Coronary artery (tissue), 2 donors: ENCODE measurements around the gene RPIA.

Experiments used
- DNase-seq: peaks from one replicate; pipeline ENCODE4 v3.0.0-alpha.2; 2017; ENCODE audit warnings: low spot score
- H3K27ac ChIP-seq, 2 donors: fragments of 200-600 bp; sonication (generic); one replicate each; pipeline ENCODE4 v1.5.1; 2016 to 2019
- H3K4me3 ChIP-seq: fragments of 200-600 bp; sonication (generic); 2 replicates; pipeline ENCODE4 v1.5.1; 2016; ENCODE audit warnings: mild to moderate bottlenecking, moderate library complexity
- TF ChIP-seq, protein P1 (sequence below): fragments of 200-600 bp; sonication (generic); IDR thresholded peaks from one replicate; pipeline ENCODE4 v1.5.1; 2019; ENCODE audit warnings: antibody characterized with exemption

RPIA gene

GRCh38 chr2:88684519-88684918 lies 7.0 kb upstream of the RPIA start:
- Histone ChIP-seq H3K27ac (no peak overlapping the region), H3K4me3 (no peak overlapping the region)
- TF ChIP-seq, protein P1, sequence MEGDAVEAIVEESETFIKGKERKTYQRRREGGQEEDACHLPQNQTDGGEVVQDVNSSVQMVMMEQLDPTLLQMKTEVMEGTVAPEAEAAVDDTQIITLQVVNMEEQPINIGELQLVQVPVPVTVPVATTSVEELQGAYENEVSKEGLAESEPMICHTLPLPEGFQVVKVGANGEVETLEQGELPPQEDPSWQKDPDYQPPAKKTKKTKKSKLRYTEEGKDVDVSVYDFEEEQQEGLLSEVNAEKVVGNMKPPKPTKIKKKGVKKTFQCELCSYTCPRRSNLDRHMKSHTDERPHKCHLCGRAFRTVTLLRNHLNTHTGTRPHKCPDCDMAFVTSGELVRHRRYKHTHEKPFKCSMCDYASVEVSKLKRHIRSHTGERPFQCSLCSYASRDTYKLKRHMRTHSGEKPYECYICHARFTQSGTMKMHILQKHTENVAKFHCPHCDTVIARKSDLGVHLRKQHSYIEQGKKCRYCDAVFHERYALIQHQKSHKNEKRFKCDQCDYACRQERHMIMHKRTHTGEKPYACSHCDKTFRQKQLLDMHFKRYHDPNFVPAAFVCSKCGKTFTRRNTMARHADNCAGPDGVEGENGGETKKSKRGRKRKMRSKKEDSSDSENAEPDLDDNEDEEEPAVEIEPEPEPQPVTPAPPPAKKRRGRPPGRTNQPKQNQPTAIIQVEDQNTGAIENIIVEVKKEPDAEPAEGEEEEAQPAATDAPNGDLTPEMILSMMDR, result no peak
- DNase-seq, result no peak

DNA sequence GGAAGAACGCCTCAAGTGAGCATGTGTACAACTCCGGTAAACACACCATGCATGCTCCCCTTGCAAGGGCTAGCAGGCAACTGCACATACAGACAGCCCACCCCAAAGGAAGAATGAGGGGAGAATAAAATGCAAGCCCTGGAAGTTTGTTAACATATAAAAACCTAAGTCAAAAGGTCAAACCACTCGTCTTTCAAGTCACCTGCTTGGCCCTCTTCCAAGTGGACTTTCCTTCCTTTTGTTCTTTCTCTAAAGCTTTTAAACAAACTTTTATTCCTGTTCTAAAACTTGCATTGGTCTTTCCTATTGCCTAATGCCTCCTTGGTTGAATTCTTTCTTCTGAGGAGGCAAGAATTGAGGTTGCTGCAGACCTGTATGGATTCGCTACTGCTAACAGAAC lies 5.2 kb upstream of the RPIA start:
- TF ChIP-seq, protein P1, result no peak
- Histone ChIP-seq H3K4me3 (no peak overlapping the region), H3K27ac (no peak overlapping the region)
- DNase-seq, result no peak

GRCh38 chr2:88687384-88687783 lies 4.1 kb upstream of the RPIA start:
- Histone ChIP-seq H3K27ac (no peak overlapping the region), H3K4me3 (no peak overlapping the region)
- TF ChIP-seq, protein P1, result no peak
- DNase-seq, result no peak

DNA sequence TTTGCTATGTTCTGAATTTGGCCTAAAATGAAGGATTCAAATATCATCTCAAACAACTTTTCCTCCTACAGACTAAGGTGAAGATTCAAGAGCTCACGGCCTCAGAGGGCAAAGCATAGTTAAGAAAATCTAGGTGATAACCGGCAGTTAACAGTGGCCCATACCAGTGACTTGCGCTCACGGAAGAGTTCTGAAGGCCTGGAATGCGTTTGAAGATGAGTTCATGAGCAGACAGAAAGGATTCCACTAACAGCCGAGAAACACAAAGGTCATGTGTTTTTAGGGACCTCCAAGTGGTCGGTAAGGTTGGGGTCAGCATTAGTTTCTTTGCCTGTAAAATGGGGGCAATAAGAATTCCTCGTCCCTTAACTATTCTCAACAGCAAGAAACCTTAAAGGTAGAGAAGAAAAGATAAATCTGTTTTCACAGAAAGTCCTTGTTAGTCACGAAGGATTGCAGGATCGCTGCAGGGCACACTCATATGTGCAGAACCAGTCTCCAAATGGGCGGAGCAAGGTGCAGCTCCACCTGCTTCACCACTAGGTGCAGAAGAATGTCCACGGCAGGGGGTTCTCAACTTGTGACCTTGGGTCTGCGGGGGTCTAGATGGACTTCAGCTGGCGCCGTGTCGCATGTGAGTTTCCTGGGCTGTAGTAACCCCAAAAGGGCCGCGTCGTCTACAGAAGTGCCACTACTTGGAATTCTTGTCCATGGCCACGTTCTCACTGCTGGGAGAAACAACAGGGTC lies 708 bp upstream of the RPIA start:
- TF ChIP-seq, protein P1, result no peak
- DNase-seq, result peak; percentile 74
- Histone ChIP-seq H3K27ac (peak overlapping the region; percentile 72 to 85), H3K4me3 (peak overlapping the region; percentile 92)

DNA sequence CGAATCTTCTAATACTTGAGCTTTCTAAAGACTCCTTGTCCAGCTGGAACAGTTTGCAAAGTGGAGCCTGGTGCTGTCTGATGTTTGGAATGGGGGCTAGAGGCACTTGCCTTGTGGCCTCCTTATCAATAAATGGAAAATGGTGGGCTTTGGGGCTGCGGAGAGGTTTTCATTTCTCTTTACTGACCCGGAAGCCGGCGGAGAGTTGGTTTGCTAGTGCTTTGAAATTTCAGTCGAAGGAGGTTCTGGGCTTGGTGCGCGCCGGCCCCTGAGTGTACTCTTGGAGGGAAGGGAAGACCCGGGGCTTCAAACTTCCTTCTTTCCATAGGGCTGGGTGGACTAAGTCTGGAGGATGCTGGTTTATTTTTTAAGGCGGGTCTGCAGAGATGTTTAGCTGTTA lies 714 bp downstream of the RPIA start:
- no peak for DNase-seq
- TF ChIP-seq, protein P1, result no peak
- peak overlapping the region; percentile 72 to 85 for H3K27ac ChIP-seq
- H3K4me3 ChIP-seq, result peak overlapping the region; percentile 92

DNA sequence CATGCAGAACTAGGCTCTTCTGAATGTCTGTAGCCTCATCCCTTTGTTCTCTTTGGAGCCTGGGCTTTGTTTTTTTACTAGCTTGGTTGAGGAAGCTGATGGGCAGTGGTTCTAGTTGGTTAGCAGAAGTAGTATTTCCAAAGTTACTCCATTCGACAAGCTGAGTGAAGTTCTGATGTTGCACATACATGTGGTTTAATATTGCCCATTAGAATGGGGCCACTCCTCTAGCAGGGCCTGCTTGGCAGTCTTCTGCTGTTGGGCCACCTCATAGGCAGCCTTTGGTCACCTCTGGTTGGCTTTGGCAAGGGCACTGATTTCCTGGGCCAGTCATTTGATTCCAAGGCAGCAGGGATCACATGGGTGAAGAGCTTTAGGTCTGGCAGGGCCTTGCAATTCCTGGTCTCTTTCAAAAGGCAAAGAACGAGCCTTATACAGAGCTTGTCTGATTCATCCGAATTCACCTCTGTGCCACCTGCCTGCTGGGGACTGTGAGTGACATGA lies 2.5 kb downstream of the RPIA start:
- no peak overlapping the region for H3K4me3 ChIP-seq
- DNase-seq, result no peak
- TF ChIP-seq, protein P1, result no peak
- H3K27ac ChIP-seq, result no peak overlapping the region

GRCh38 chr2:88696611-88697010 lies 5.1 kb downstream of the RPIA start:
- TF ChIP-seq, protein P1, result no peak
- Histone ChIP-seq H3K27ac (no peak overlapping the region), H3K4me3 (no peak overlapping the region)
- no peak for DNase-seq
